Cortex of kidney (tissue), 1 donor: ENCODE data around the gene MAPKAP1.

ENCODE experiments used
- DNase-seq: peaks from one replicate; lab custom pipeline; 2025; lab: John Stamatoyannopoulos, UW

Gene MAPKAP1

DNA sequence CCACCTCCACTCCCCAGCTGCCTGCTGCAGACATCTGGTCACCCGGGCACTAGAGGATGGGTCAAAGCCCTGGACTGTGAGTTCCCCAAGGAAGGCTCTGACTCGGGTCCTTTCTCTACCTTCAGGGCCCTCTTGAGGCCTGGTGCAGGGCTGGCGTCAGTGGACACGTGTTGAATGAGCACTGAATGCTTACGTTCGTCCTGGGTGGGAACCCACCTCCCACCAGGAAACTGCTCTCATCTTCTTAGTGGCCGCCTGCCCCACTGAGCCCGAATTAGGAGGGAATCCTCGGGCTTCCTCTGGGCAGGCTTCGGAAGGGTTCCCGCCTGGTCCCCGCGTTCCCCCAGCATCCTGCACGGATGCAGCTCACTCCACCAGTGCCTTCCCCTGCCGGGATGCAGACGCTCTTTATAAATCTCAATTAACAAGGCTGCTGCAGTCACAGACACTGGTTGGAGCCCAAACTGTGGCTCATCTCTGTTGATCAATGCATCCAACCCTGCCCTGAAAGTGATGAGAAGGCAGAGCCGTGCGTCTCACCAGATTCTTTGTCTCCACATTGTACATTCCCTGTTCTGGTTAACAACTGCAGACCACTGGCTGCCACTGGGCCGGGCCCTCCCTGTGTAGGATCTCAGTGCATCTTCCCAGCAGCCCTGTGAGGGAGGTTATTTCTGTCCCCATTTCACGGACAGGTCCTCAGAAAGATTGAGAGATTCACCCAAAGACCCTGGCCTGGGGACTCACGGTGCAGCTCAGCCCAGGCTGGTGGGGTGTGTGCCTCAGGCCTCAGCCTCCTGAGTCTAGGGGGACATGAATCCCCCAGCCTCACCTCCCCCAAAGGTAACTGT, 276.6 kb downstream of the MAPKAP1 start:
- DNase-seq, result no peak

DNA sequence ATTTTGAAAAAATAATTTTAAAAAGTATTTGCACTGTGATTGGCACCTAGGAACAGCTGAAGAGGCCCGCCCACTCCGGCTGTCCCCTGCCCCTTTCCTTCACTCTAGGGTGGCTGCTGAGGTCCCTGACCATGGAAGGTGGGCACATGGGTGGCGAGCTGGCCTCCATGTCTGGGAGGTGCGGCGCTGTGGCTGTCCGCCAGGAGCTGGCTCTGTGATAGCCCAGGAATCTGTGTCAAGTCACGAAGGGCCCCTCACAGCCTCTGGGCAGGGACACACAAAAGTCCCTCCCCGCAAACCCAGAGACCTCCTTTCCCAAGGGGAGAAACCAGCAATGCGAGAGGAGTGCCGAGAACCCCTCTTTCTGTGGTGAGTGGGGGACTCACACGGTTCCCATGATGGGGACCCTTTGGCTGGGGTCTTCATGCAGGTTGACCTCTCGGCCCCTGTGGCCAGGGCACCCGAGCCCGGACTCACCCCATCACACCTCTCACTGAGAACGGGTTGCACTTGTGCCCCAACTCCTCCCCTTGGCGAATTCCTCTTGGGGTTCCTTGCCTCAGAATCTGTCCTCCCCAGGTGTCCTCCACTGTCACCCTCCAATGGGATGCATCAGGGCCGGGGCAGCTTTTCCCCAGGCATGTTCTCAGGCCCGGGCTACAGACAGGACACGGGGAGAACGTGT, 277.4 kb downstream of the MAPKAP1 start:
- no peak for DNase-seq

DNA sequence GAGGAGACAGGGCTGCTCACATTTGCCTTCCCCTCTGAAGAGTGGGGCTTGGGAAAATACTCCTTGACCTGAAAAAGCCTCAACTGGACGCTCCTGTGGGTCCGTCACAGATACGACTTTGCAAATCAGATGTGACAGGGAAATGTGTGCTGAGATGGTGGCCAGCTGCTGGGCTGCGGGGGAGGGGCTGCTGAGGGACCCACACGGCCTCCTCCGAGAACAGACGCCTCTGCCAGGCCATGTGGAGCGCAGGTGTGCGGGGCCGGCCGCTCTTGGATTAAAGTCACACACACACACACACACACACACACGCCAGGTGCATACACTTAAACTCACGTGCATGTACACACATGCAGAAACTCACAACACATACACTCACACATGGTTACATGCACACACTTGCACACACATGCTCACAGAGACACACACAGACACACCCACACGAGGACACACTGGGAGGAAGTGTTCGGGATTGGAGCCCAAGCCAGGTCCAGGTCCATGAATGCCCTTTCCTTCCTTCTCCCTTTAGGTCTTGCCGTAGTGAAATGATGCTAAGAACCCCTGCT, 278.0 kb downstream of the MAPKAP1 start:
- DNase-seq, result no peak

DNA sequence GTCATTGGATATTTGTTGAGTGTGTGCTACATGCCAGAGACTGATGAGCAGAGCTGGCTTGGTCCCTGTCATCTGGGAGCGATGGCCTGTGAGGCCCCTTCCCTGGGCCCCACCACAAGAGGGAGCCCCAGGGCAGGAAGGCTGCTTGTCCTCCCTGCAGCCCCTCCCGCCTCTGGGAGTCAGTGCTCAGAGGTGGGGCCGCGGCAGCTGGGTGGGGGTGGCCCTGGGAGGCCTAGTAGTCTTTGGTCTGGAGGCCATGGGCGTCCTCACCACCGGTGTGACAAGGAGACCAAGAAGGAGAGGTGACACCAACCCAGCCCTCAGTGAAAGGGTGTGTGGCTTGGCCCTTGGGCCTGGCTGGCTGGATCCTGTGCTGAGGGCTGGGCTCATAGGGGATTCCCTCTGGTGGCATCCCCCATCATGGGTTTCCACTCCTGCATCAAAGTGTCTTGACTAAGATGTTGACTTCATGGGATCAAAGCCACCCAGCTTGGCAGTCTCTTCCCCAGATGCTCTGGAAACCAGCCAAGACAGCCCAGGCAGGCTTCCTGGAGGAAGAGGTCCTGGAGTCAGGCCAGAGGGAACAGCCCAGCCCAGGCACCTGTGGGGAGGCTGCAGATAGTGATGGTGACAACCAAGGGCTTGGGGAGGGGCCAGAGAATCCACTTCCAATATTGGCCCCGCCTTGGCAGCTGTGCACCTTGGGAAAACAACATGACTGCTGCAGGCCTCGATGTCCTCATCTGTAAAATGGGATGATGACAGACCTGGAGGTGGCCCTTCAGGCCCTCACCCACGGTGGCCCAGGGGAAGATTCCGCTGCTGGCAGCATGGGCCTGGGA, 278.7 kb downstream of the MAPKAP1 start:
- no peak for DNase-seq

DNA sequence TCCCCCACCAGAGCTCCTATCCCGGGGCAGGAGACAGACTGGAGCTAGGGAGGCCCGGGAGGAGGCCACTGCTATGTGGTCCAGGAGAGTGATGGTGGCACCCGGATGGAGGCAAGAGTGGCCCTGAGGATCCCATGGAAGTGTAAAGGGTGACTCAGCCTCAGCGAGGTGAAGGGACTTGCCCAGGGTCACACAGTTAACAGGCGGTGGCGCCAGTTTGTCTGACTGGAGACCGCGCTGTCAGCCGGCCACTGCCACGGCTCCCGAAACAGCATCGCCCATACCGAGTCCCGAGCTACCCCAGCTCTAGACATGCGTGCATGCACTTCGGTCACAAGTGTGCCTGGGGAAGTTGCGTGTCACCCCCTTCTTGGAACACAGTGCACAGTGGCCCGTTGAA, 279.5 kb downstream of the MAPKAP1 start:
- no peak for DNase-seq

DNA sequence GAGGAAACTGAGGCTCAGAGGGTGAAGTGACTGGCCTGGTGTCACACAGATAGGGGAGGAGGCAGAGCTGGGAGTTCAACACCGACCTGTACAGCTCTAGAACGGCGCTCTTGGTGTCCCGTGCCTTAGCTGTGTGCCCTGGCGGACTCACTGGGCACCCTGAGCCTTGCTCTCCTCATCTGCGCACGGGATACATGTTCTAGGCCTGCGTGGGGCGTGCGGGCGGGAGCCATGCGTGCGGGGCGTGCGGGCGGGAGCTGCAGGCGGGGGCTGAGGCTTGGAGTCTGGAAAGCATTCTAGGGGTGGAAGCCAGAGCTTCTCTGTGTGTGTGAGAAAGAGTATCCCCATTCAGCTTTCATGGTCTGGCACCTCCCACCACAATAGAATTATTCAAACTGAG, 280.1 kb downstream of the MAPKAP1 start:
- no peak for DNase-seq

DNA sequence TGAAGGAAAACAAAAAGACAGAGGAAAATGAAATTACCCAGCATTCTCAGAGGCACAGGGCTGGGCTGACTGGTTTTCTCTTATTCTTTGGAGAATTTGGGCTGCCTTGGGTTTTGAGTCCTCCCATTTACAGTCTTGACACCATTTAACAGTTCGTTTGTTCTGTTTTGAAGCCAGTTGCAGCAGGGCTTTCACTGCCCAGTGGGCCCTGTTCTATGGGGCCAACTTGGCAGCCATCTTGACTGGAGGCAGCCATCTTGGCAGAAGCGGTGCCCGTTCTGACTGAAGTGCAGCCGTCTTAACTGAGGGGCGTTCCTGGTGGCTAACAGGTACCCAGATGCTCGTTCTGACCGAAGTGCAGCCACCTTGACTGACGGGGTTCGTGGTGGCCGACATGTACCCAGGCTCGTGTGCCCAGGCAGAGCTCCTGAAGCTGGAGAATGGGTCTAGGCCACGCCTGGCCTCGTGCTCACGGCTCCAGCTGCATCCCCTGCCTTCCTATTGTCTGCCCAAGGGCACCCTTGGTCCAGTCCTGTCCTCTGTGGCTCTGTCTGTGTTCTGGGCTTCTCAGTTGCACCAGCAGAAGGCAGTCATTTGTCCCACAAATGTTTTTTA, 281.0 kb downstream of the MAPKAP1 start:
- no peak for DNase-seq

DNA sequence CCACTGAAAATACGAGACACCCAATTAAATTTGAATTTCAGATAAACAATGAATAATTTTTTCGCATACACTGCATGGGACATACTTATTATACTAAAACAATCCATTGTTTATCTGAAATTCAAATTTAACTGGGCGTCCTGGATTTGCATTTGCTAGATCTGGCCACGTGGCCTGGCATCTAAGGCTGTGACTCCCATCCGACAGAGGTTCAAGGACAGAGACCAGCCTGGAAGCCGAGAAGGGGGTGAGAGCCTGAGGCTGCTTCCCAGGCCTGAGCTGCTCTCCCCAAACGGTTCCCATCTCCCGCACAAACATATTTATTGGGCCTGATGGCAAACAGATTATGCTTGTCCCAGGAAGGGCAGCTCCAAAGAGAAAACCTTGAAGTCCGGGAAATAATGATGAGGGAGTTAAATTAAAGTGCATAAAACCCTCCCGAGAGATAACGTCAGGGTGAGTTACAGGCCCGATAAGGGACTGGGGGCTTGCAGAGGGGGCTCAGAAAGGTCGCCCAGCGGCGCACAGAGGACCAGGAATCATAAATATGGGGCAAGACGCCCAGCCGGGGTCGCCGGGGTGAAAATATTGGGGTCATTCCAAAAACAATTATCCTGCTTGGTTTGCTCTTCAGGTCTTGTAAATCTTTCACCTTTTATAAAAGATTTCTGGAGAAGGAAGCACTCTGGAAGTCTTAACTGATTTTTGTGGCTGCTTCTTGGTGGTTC, 281.7 kb downstream of the MAPKAP1 start:
- DNase-seq, result no peak

DNA sequence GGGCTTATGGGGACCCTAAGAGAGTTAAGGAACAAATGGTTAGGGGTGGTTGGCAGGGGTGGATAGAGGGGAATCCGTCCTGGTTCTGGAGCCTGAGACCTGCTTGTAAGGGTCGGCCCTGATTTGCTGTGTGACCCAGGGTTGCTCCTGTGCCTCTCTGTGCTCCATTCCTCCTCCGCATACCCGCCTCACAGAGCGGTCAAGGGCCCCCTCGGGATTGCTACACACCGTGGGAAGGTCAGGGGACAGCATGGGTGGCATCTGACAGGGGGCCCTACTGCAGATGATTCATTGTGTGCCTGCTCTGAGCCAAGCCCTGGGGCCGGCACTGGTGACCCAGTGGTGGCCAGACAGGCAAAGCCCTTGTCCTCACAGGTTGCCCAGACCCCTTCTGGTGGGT, 283.0 kb downstream of the MAPKAP1 start:
- no peak for DNase-seq

DNA sequence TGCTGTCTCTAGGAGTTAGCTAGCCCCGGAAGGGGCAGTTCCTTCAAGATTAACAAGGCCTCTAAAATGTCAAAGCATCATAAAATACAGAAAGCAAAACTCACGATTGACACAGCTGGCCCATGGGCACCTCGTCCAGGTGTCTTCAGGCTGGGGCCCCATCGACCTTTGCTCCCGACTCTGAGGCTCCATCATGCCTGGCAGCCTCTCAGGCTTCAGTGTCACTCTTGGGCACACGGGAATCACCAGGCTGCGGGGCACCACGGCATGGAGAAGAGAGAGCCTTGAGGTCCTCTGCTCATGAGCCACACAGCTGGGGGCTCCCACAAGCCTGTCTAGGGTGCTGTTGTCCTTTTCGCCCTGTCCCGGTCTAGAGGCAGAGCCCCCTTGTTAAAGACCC, 284.2 kb downstream of the MAPKAP1 start:
- no peak for DNase-seq

DNA sequence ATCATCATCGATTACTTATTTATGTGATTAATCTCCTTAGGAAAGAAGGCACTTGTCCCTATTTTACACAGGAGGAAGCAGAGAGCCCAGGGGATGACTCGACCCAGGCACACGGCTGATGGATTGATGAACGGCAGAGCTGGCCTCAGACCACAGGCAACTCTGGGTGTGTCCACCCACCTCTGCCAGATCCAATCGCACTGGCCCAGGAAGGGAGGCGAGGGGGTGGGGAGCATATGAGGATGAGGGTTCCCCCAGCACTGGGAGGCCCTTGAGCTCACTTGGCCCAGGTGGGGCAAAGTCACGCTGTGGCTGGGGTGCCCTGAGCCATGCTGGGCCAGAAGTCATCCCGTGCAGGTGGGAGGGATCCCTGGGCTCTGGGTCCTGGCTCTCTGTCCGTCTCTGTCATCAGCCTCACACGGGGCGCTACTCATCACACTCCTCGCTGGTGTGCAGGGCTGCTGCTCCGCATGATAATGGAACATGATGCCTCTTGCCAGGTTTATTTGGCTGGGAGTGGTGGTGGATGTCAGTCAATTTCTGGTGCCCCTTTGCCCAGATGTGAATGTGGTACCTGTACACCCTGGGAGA, 285.3 kb downstream of the MAPKAP1 start:
- no peak for DNase-seq

DNA sequence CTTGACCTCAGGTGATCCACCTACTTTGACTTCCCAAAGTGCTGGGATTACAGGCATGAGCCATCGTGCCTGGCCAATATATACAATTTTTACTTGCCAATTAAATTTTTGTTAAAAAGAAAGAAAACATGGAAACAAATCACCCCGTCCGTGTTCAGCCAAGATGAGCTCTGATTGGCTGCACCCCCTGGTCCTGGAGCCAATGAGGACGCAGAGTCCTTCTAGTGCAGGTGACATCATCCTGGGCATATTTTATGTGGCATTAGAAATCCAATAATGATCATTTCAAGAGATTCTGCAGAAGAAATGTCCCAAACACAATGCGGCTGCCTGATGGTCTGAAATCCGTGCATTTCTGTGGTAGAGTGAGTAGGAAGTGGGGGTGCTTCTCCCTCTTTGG, 285.8 kb downstream of the MAPKAP1 start:
- DNase-seq, result no peak

DNA sequence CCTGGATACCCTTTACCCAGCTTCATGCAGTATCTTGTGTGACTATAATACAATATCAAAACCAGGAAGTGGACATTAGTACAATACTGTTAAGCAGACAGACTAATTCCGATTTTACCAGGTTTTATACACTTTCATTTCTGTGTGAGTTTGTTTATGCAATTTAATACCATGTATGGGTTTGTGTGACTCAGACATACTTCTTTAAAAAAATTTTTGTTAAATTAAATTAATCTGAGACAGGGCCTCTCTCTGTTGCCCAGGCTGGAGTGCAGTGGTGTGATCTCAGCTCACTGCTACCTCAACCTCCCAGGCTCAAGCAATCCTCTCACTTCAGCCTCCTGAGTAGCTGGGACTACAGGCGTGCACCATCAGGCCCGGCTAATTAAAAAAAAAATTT, 288.6 kb downstream of the MAPKAP1 start:
- DNase-seq, result no peak

DNA sequence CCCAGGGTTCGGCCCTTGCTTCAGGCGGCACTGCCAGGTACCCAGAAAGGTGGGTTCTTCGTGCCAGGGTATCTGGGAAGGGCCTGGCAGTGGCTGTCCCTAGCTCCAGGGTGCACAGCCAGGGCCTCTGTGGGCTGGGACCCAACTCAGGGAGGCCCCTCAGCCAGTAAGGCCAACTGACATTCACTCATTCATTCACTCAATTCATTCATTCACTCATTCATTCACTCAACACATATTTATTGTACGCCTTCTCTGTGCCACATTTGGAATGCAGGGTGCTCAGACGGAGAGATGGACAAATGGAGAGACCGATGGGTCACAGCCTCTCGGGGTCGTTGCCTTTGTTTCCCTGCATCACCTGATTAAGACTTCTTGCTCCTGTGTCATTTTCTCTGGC, 290.5 kb downstream of the MAPKAP1 start:
- no peak for DNase-seq

DNA sequence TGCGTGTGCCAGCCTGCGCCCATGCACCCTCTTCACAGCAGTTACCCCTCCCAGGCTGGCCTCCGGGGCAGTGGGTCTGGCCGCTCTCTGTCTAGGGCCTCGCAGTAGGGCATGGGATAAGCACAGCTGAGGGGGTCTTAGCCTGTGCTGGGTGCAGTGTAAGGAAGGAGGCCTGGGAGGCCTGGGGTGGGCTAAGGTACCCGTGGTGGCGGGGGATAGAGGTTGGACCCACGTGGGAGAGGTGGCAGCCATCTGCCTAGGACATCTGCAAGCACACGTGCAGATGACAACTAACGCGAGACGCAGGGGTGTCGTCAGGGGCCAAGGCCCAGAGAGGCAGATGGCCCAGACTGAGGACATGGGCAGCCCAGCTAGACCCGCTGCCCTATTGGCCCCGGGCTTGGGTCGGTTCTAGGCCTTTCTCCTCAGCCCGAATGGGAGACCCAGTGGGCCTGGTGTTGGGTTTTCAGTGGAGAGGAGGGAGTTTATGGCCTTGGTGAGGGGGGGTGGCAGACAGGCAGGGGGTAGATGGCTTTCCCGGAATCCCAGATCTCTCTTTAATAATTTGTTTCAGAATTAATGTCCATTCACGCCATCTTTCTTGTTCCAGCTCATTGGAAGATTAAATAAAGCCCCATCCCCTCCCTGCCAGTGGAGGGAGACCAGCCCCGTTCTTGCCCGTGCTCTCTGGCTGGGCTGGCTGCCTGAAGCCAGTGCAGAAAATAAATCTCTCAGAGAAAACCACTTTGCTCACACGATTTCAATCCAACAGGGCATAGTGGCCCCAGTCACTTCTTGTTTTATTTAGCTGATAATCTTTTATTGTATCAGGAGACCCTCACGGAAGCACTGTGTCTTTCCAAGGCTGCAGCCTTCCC, 291.2 kb downstream of the MAPKAP1 start:
- DNase-seq, result no peak

DNA sequence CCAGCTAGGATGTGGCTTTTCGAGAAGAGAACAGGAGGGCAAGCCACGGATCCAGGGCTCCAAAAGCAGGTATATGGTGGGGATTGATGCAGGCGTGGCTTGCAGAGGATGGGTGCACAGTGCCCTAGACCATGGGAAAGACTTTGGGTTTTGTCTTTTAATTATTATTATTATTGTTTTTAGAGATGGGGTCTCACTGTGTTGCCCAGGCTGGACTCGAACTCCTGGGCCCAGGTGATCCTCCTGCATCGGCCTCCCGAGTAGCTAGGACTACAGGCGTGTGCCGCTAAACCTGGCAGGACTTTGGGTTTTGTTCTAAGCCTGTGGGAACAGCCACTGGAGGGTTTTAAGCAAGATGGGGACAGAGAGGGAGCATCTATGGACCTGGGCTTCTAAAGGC, 293.4 kb downstream of the MAPKAP1 start:
- no peak for DNase-seq

DNA sequence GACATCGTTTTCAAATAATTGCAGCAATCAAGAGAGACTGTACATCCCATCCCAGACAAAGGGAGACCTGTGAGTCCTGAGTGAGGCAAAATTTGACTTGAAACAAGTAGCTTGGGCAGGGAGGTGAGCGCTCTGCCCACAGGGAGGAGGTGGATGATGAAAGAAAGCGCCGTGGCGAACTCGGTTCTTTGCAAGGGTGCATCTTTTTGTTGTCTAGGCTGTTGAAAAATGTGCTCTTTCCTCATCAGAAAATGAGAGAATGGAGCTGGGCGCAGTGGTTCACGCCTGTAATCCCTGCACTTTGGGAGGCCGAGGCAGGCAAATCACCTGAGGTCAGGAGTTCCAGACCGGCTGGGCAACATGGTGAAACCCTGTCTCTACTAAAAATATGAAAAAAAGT, 294.8 kb downstream of the MAPKAP1 start:
- DNase-seq, result no peak

DNA sequence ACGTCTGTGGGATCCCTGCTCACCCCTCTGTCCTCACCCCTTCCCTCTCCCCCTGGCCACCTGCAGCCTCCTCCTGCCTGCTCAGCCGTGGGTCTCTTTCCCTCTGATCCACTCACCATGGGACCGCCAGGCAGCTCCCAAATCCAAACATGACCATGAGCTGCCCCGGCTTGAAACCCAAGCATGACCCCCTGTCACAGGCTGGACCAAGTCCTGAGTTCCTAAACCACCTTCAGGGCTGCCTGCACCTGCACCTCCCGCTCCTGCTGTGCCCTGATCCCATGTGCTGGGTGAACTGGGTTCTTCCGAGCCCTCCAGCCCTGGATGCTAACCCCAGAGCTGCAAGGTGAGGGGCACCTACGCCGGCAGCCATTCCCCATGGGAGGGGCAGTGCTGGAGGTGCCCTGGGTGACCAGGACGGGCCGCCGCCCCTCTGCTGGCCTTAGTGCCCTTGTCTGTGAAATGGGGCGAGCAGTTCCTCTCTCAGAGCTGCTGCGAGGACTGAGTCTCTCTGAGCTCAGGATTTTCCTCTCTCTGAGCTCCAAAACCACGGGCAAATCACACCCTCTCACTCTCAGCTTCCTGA, 295.7 kb downstream of the MAPKAP1 start:
- DNase-seq, result no peak

DNA sequence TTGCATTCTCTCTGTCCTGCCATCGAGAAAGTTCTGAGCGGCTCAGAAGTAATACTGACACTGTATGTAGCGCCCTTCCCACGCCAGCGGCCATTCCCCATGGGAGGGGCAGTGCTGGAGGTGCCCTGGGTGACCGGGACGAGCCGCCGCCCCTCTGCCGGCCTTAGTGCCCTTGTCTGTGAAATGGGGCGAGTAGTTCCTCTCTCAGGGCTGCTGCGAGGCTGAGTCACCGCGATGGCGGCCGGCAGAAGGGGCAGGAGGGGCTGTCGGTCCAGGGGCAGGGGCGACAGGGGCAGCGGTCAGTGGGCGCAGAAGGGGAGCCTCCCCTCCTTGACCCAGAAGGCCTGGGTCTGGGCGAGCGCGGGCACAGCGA, 296.5 kb downstream of the MAPKAP1 start:
- no peak for DNase-seq
